NCI-H1105 treated with DMSO at 0.1 percent for 48 hours (cell line): ENCODE measurements around the gene S100A5.

Source experiments
- DNase-seq: peaks from one replicate; lab custom pipeline; 2025; lab: John Stamatoyannopoulos, UW

The S100A5 gene

DNA sequence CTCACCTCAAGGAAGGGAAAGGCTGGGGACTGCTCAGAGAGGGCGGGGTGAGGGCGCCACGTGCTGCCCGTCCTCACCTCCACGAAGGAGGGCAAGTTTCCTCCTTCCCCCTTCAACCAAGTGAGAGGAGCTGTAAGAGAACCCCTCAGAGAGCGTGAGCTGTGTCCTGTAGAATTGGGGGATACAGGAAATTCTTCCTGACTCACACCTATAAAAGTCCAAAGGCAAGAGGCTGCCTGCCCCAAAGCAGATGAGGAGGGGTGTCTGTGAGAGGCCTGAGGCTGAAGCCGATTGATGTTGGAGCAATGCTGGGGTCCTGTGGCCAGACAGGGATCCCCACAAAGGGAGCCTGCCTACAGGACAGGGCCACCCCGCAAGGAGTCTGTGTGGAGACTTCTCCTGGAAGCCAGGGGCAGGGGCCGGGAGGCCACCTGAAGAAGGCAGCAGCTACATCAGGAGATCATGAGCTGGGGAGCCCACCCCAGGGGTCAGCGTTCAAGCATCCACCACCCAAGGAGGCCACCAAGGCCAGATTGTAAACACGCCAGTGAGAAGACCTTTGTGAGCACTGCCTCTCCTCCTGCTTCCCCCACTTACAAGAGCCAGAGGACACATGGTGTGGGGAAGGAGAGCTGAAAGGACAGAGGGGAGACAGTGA lies 32.7 kb downstream of the S100A5 start:
- no peak for DNase-seq

GRCh38 chr1:153506831-153507413 lies 33.8 kb downstream of the S100A5 start:
- DNase-seq, result no peak

DNA sequence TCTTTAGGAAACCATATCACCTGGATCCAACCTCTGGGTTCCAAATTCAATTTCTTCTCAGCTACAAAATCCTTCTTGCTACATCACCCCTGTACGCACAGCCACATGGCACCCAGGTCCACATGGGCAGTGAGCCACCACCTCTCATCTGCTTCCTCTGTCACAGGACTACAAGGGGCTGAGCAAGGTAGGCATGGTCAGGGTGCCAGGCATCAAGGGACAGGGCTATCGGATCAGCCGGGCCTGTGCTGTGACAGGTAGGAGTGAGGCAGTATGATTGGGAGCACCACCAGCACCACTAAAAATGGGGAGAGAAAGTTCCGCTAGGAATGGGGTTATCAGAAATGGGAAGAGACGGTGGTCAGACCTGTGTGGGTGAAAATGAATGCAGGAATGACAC lies 34.3 kb downstream of the S100A5 start:
- no peak for DNase-seq

DNA sequence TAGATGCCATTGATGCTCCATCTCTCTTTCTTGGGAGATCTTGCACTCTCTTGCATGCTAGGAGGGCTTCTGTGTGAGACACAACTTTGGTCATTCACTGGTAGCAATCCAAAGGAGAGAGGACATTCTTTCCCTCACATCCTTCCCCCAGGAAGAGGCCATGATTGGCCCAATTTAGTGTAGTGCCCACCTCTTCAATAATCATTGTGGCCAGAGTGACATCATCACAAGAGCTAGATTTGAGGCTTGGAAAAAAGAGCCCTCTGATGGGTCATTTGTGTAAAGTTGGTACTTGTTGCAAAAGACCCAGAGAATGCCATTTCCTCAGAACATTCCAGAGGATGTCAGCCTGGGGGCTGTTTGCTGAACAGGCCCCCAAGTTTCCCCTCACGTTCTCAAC lies 35.2 kb downstream of the S100A5 start:
- no peak for DNase-seq

- no peak for DNase-seq
Measured at GRCh38 chr1:153503766-153504165, 37.0 kb downstream of the S100A5 start.

DNA sequence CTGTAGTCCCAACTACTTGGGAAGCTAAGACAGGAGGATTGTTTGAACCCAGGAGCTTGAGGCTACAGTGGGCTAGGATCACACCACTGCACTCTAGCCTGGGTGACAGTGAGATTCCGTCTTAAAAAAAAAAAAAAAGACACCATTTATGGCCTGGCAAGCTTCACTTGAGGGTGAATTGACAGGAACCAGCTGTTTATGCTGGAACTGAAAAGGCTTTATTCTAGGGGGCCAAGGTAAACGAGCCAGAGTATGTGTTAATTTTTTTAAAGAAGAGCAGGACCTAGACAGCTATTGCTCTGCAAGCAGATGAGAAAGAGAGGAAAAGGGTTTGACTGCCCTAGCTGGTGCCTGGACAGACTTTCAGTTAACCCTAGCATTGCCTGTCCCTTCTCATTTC lies 42.0 kb downstream of the S100A5 start:
- no peak for DNase-seq

DNA sequence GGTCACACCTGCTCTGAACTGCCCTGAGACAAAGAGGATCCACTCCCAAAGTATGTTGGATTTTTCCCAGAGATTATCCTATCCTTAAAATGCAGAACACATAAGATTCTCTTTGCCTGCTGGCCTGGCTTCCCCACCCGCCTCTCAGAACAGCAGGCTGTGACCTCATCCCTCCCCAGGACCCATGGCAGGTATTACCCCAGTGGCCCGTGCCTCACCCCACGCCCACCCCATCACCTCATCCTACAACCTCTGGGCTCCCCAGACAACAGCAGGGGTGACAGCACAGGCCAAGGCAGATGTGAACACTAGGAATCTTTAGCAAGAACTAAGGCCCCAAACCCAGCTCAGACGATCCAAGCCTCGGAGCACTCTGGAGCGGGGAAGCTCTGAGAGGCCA lies 45.2 kb downstream of the S100A5 start:
- DNase-seq, result no peak

DNA sequence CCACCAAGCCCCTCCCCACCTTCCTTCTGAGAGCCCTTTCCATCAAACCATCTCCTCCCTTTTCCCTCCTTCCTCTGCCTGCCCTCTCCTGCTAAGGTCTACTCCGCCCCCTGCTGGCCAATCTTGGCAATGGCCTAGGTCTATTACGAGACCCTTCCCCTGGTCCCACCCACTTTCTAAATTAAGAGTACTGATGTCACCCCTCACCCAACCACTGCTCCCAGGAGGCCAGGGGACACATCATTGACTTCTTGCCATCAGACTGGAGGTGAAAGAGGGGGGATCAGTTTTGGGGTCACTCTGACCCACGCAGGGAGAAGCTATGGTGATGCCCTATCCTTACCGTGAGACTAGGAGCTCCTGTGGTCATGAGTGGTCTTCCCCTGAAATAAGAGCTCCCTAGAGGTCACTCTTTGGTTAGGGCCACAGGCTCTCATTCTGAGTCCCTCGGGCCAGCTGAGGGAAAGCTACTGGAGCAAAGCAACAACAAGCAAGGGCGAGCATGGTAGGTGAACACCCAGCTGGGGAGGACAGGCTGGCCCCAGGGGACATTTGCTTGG lies 45.7 kb downstream of the S100A5 start:
- peak; percentile 74 for DNase-seq

GRCh38 chr1:153493343-153493960 lies 47.3 kb downstream of the S100A5 start:
- no peak for DNase-seq

- peak; percentile 88 for DNase-seq
Measured at GRCh38 chr1:153490272-153491051, 50.3 kb downstream of the S100A5 start.

DNA sequence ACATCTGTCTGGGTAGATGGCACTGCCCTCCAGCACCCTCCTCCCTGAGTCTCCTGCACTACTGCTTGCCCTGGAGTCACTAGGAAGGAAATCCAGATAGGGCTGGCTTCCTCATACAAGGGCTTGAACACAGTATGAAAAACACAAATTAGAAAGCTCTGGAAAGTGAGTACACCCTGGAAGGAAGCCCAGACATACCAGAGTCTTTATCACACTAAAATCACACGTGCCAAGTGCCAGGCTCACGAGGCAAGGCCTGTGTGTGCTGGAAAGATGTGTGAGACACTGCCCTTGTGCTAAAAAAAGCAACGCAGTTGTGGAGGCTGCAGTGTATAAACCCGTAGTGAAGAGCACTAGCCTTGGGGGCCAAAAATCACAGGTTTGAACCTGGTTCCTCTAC lies 52.0 kb downstream of the S100A5 start:
- DNase-seq, result no peak

DNA sequence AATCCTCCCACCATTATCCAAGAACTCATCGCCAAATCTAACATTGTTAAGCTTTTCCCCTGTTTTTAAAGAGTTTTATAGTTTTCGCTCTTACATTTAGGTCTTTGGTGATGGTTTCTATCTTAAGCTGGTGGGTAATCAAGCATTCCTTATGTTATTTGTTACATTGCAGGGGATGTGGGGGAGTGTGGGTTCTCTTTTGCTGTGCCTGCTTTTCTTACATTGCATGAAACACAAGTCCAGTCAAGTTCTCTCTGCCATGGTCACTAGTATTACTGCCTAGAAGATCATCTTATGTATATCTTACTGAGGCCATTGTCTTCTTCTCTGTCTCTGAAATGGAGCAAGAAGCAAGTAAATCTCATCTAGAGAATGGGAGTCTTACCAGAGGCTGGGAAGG lies 53.0 kb downstream of the S100A5 start:
- DNase-seq, result no peak
